Measurements from ENCODE around the gene HOOK1. TPM values are rescaled to one million over a fixed set of nuclear protein-coding genes. Genes with fewer than 3 reads are reported as not detected.
"Not testable (repeated sequence)": the region's sequence is repeated elsewhere in the genome, so short reads cannot be mapped to it uniquely, and the experiment has no call there.

The HOOK1 gene
- polyA plus RNA-seq, 1 experiment: not detected

DNA sequence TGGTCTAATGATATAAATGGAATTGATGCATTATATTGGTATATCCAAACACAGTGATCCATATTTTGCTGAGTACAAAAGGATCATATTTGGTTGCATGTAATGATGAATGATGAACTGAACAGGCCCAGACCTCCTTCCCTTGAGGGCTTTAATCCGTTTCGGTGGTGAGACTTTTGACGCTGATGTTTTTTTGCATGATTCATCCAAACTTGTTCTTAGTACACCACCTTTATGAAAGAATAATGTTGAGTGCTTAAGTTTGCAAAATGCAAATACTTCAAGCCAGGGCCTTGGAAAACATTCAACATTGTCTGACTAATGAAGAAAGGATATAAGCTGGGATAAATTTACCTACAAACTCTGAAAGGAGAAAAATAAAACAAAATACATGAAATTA is 19.2 kb downstream of the HOOK1 start:
- ChIA-PET POLR2A (no interaction called here), CTCF (no interaction called here)
- no peak for DNase-seq (ENCODE audit: low read depth, low spot score)
- Histone ChIP-seq H3K27ac (ENCODE audit: low read depth, low read length) (no peak overlapping the region), H3K27me3 (ENCODE audit: control insufficient read depth, insufficient read depth, low read length) (no peaks in the 10 kb centered on the region), H3K4me3 (ENCODE audit: low read depth, low read length) (no peak overlapping the region), H3K9me3 (ENCODE audit: control insufficient read depth, insufficient read depth, low read length) (no peaks in the 10 kb centered on the region)
- TF ChIP-seq, protein P1, sequence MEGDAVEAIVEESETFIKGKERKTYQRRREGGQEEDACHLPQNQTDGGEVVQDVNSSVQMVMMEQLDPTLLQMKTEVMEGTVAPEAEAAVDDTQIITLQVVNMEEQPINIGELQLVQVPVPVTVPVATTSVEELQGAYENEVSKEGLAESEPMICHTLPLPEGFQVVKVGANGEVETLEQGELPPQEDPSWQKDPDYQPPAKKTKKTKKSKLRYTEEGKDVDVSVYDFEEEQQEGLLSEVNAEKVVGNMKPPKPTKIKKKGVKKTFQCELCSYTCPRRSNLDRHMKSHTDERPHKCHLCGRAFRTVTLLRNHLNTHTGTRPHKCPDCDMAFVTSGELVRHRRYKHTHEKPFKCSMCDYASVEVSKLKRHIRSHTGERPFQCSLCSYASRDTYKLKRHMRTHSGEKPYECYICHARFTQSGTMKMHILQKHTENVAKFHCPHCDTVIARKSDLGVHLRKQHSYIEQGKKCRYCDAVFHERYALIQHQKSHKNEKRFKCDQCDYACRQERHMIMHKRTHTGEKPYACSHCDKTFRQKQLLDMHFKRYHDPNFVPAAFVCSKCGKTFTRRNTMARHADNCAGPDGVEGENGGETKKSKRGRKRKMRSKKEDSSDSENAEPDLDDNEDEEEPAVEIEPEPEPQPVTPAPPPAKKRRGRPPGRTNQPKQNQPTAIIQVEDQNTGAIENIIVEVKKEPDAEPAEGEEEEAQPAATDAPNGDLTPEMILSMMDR (IDR thresholded peaks at IDR 0.05; ENCODE audit: low read depth, low read length): no peak

DNA sequence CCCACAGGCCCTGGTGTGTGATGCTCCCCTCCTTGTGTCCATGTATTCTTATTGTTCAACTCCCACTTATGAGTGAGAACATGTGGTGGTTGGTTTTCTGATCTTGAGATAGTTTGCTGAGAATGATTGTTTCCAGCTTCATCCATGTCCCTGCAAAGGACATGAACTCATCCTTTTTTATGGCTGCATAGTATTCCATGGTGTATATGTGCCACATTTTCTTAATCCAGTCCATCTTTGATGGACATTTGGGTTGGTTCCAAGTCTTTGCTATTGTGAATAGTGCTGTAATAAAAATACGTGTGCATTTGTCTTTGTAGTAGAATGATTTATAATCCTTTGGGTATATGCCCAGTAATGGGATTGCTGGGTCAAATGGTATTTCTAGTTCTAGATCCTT is 23.1 kb downstream of the HOOK1 start:
- CTCF ChIA-PET, POLR2A ChIA-PET: not testable (repeated sequence)

DNA sequence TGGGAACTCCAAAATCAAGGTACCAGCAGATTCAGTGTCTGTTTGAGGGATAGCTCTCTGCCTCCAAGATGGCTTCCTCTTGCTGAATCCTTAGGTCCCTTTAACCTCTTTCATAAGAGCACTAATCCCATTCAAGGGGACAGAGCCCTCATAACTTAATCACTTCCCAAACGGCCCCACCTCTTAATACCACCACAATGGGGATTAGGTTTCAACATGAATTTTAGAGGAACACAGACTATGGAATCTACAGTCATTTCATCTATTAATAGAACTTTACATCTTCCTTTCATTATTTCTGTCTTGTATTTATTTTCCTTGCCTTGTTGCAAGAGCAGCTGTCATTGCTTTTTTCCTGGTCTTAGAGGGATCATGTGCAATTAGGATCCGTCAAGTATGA is 30.3 kb downstream of the HOOK1 start:
- CTCF ChIA-PET: interaction anchor here (0.8 kb wide), 1 partner anchor 1105 kb away, joined by 3 read pairs; no protein-coding TSS in a partner anchor

More for the DNA sequence above, 23.1 kb downstream of the HOOK1 start:
- H3K27me3 ChIP-seq (ENCODE audit: control insufficient read depth, insufficient read depth, low read length); H3K27ac ChIP-seq (ENCODE audit: low read depth, low read length); DNase-seq (ENCODE audit: low read depth, low spot score); H3K9me3 ChIP-seq (ENCODE audit: control insufficient read depth, insufficient read depth, low read length); H3K4me3 ChIP-seq (ENCODE audit: low read depth, low read length): not testable (repeated sequence)

DNA sequence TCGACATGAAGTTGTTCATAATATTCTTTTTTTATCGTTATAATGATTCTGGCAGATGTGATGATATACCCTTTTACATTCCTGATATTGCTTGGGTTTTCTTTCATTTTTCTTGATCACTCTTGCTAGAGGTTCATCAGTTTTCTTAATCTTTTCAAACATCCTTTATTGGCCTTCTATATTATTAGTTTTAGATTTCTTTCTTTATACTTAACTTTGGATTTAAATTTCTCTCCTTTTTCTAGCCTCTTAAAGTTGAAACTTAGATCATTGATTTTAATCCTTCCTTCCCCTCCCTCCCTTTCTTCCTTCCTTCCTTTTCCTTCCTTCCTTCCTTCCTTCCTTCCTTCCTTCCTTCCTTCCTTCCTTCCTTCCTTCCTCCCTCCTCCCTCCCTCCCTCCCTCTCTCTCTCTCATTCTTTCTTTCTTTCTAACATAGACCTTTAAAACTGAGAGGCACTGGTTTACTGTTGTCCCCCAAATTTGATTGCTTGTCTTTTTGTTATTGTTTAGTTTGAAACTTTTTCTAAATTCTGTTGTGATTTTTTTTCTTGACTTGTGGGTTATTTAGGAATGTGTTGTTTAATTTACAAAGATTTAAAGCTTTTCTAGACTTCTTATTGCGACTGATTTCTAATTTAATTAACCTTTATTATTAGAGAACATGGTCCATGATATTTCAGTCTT is 31.6 kb downstream of the HOOK1 start:
- H3K27me3 ChIP-seq (ENCODE audit: control insufficient read depth, insufficient read depth, low read length): no peaks in the 10 kb centered on the region
- no peak for DNase-seq (ENCODE audit: low read depth, low spot score)
- no peak overlapping the region for H3K4me3 ChIP-seq (ENCODE audit: low read depth, low read length)
- no peaks in the 10 kb centered on the region for H3K9me3 ChIP-seq (ENCODE audit: control insufficient read depth, insufficient read depth, low read length)
- CTCF ChIA-PET: no interaction called here
- POLR2A ChIA-PET: no interaction called here
- TF ChIP-seq, protein P1 (IDR thresholded peaks at IDR 0.05; ENCODE audit: low read depth, low read length): no peak
- H3K27ac ChIP-seq (ENCODE audit: low read depth, low read length): no peak overlapping the region

More for the DNA sequence above, 30.3 kb downstream of the HOOK1 start:
- Histone ChIP-seq H3K4me3 (ENCODE audit: low read depth, low read length) (no peak overlapping the region), H3K9me3 (ENCODE audit: control insufficient read depth, insufficient read depth, low read length) (no peaks in the 10 kb centered on the region), H3K27me3 (ENCODE audit: control insufficient read depth, insufficient read depth, low read length) (no peaks in the 10 kb centered on the region), H3K27ac (ENCODE audit: low read depth, low read length) (no peak overlapping the region)
- POLR2A ChIA-PET: no interaction called here
- DNase-seq (ENCODE audit: low read depth, low spot score): no peak
- TF ChIP-seq, protein P1 (IDR thresholded peaks at IDR 0.05; ENCODE audit: low read depth, low read length): no peak

DNA sequence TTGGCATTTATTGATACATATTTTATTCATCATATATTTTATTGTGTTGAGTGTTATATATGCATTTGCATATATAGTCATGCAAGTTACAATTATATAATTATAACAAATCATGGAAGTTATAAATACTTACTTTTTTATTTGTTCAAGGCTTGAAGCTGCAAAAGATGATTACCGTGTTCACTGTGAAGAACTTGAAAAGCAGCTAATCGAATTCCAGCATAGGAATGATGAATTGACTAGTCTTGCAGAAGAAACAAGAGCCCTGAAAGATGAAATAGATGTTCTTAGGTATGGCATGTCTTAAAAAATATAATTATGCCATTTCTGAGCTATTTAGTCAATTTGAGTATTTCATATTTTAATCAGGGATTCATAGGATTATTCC is 32.1 kb downstream of the HOOK1 start:
- Histone ChIP-seq H3K4me3 (ENCODE audit: low read depth, low read length) (no peak overlapping the region), H3K27ac (ENCODE audit: low read depth, low read length) (no peak overlapping the region), H3K27me3 (ENCODE audit: control insufficient read depth, insufficient read depth, low read length) (no peaks in the 10 kb centered on the region), H3K9me3 (ENCODE audit: control insufficient read depth, insufficient read depth, low read length) (no peaks in the 10 kb centered on the region)
- ChIA-PET POLR2A (no interaction called here), CTCF (no interaction called here)
- TF ChIP-seq, protein P1 (IDR thresholded peaks at IDR 0.05; ENCODE audit: low read depth, low read length): no peak
- DNase-seq (ENCODE audit: low read depth, low spot score): no peak
